AG09309 (cell line): Measurements from ENCODE around the gene MOSPD3.

ENCODE experiments used
- DNase-seq: peaks from one replicate; pipeline ENCODE4 v3.0.0-alpha.2; 2010; ENCODE audit warnings: low read depth
- H3K4me3 ChIP-seq: 2 replicates; pipeline ENCODE4 v1.5.1; 2011; ENCODE audit warnings: mild to moderate bottlenecking, low read depth, low read length, moderate library complexity; ENCODE audit not compliant: control insufficient read depth
- TF ChIP-seq, protein P1 (sequence below): IDR thresholded peaks from 2 replicates; pipeline ENCODE4 v1.5.1; 2011; ENCODE audit warnings: mild to moderate bottlenecking, low read depth, low read length, inconsistent platforms; ENCODE audit not compliant: insufficient read depth, control insufficient read depth; ENCODE audit errors: missing control alignments

Gene MOSPD3

DNA sequence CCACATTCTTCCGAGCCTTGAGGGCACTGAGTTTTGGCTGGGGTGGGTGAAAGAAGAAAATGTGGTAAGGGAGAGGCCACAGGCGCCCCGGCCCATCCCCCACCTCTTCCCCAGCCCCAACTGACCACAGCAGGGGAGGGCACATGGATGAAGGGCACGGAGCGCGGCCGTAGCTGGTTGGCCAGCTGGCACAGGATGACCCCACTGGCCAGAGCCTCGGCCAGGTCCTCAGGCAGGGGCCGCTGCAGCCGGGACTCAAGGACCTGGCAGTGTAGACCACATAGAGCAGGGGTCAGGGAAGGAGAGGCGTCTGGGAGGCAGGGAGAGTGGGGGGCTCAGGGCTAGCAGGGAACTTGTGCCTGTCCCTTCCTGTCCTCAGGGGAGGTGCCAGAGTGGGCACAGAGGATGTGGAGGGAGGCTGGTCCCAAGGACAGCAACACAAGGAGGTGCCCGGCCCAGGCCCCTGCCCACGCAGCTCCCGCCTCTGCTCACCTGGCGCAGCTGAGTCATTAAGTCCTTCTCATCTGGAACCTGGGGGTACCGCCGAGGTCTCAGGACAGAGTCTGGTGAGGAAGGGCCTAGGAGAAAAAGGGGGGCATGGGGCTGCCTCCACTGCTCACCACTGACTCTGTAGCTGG, 36.5 kb upstream of the MOSPD3 start:
- TF ChIP-seq, protein P1, sequence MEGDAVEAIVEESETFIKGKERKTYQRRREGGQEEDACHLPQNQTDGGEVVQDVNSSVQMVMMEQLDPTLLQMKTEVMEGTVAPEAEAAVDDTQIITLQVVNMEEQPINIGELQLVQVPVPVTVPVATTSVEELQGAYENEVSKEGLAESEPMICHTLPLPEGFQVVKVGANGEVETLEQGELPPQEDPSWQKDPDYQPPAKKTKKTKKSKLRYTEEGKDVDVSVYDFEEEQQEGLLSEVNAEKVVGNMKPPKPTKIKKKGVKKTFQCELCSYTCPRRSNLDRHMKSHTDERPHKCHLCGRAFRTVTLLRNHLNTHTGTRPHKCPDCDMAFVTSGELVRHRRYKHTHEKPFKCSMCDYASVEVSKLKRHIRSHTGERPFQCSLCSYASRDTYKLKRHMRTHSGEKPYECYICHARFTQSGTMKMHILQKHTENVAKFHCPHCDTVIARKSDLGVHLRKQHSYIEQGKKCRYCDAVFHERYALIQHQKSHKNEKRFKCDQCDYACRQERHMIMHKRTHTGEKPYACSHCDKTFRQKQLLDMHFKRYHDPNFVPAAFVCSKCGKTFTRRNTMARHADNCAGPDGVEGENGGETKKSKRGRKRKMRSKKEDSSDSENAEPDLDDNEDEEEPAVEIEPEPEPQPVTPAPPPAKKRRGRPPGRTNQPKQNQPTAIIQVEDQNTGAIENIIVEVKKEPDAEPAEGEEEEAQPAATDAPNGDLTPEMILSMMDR = no peak
- H3K4me3 ChIP-seq = no peak overlapping the region
- DNase-seq = no peak

DNA sequence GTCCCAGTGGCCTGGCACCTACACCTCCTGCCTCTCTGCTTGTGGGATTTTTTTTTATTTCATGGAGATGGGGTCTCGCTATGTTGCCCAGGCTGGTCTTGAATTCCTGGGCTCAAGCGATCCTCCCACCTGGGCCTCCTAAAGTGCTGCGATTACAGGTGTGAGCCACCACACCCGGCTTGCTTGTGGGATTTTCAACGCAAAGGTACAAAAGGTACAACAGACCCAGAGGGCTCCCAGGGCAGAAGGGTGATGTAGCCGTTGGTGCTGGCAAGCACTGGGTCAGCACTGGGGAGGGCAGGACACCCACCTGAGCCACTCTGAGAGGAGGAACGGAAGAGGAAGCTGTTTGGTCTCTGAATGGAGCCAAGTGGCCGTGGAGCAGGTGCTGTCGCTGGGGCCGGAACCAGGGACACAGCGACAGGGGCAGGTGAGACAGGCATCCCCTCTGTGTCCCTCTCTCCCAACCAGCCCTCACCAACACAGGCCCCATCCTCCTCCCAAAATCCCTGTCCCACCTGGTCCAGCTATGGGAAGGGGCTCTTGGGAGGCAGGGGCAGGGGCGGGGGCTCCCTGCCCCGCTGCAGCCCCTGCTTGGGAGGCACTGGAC, 35.9 kb upstream of the MOSPD3 start:
- TF ChIP-seq, protein P1 = no peak
- DNase-seq = no peak
- no peak overlapping the region for H3K4me3 ChIP-seq

DNA sequence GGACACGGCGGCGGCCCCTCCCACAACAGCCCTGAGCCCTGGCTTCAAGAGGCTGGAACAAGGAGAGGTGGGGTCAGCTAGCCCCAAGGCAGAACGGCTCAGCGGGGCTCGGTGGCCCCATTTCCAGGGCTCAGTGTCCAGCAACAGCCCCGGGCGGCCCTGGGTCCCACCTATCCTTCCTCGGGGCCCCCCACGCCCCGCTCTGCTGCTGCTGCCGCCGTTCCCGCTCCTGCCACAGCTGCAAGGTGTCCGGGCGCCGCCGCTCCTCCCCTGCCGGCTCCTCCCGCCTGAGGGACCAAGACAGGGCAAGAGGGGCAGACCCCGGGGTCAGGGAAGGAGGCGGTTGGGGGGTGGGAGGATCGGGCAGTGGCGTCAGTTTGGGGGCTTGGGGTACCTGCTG, 35.2 kb upstream of the MOSPD3 start:
- no peak for DNase-seq
- TF ChIP-seq, protein P1 = no peak
- H3K4me3 ChIP-seq = no peak overlapping the region

DNA sequence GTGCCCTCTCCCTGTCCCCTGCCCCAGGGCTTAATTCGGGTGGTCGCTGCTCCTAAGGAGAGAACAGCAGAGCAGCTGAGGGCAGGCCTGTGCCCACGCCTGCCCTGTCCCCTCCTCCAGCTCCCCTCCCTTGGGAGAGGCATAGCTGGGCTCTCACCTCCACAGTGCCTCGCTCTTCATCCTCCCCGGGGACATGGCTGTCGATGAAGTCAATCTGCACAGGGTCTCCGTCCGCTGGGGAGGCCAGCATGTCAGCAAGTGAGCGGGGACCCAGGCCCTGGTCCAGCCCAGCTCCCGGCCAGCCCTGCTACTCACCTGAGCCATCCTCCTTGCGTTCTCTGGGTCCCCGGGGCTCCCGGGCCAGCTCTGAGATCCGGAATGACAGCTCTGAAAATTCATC, 34.8 kb upstream of the MOSPD3 start:
- no peak for DNase-seq
- H3K4me3 ChIP-seq = no peak overlapping the region
- TF ChIP-seq, protein P1 = no peak

DNA sequence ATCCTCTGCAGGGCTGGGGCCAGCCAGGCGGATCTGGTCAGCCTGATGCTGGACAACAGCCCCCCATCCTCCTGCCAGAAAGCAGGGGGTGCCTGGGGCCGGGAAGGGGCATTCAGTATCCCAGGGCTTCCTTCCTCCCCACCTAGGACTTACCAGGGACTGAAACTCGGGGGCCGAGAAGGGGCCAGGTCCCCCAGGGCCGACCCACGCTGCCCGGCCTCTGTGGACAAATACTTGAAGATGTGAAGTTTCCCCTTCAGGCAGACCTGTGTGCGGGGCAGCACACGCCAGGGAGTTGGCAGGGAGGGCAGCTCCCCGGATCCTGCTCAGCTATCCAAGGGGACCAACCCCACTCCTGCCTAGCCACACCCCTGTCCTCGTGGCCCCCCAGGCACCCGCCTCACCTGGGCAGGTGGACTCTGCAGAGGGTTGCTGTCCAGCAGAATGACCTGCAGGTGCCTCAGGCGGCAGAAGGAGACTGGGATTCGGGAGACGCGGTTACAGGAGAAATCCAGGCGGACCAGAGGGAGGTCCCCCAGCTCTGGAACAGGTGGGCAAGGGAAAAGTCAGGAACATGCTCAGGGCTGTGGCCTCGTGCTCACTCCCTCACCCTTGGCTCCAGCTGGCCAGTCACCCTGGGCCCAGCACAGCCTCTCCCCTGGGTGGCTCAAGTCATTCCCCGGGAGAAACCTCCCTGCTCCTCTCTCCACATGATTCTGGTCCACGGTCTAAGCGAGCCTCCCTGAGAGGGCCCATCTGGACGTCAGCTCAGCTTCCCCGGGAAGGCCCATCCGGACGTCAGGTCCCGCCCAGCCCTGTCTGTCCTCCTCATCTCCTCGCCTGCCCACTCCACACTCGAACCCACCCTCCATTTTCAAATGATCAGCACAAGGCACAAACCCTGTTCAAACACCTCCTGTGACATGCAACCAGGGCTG, 33.8 kb upstream of the MOSPD3 start:
- TF ChIP-seq, protein P1 = no peak
- H3K4me3 ChIP-seq = no peak overlapping the region

DNA sequence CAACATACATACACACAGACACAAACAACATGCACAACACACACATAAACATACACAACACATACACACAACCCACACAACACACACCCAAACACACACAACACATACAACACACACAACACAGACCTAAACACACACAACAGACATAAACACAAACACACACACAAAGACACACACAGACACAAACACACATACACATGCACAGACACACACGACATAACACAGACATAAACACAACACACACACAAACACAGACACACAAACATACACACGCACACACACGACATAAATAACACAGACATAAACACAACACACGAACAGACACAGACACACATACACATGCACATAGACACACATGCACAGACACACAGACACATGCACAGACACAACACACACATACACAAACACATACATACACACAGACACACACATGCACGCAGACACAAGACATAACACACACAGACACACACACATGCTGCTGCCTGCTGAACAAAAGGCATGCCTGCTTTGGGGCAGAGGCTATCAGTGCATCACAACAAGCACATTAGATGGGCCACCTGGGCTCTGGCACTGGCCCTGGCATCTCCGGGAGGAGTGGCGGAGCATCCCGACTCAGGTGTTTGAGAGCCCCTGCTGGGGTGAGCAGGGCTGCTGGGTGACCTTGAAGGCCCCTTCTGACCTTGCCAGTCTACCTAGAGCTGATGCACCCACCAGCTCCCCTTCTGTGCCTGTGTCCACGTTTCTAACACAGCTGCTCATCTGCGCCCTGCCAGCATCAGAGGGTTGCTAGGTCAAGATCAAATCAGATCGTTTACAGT, 31.7 kb upstream of the MOSPD3 start:
- no peak overlapping the region for H3K4me3 ChIP-seq
- TF ChIP-seq, protein P1 = no peak
- DNase-seq = no peak

More for the DNA sequence above, 33.8 kb upstream of the MOSPD3 start:
- DNase-seq = no peak
